CD14-positive monocyte (primary cell): ENCODE measurements around the gene CDC42EP2. TPM values are rescaled to one million over a fixed set of nuclear protein-coding genes. Genes with fewer than 3 reads are reported as not detected.

Experiments
- DNase-seq, 3 donors: peaks; one replicate each; pipeline ENCODE4 v3.0.0-alpha.2; 2011 to 2022
- H2AFZ ChIP-seq: 2 replicates; pipeline ENCODE4 v1.6.0; 2012; ENCODE audit warnings: mild to moderate bottlenecking, low read depth, low read length, inconsistent platforms; ENCODE audit not compliant: insufficient read depth, poor library complexity, severe bottlenecking
- H3K27ac ChIP-seq, 2 donors: 1 replicate in 1 of 2; 2 replicates in 1 of 2; pipeline ENCODE4 v1.5.1; 2012 to 2013; ENCODE audit warnings: low read length in 2 of 2, control low read depth in 1 of 2, inconsistent platforms in 1 of 2, low read depth in 1 of 2, mild to moderate bottlenecking in 1 of 2
- H3K27me3 ChIP-seq, 2 donors: one replicate each; pipeline versions ENCODE4 v1.6.0 to v1.6.1; 2011 to 2013; ENCODE audit warnings: low read length in 2 of 2; ENCODE audit not compliant: control insufficient read depth in 2 of 2, insufficient read depth in 2 of 2
- H3K36me3 ChIP-seq, 2 donors: replicated peaks in 1 of 2; 1 replicate in 1 of 2; 2 replicates in 1 of 2; pipeline versions ENCODE4 v1.5.1 to v1.6.1; 2012 to 2013; ENCODE audit warnings: low read length in 2 of 2, control low read depth in 1 of 2, inconsistent platforms in 1 of 2, mild to moderate bottlenecking in 1 of 2; ENCODE audit not compliant: insufficient read depth in 2 of 2, control insufficient read depth in 1 of 2
- H3K4me1 ChIP-seq, 2 donors: 1 replicate in 1 of 2; 2 replicates in 1 of 2; pipeline versions ENCODE4 v1.5.1 to v1.6.1; 2012 to 2013; ENCODE audit warnings: low read length in 2 of 2, control low read depth in 1 of 2, inconsistent platforms in 1 of 2, mild to moderate bottlenecking in 1 of 2, moderate library complexity in 1 of 2; ENCODE audit not compliant: insufficient read depth in 2 of 2, control insufficient read depth in 1 of 2
- H3K4me2 ChIP-seq: replicated peaks from 2 replicates; pipeline ENCODE3; 2012; ENCODE audit warnings: low read length, moderate library complexity, mild to moderate bottlenecking; ENCODE audit not compliant: poor library complexity, severe bottlenecking; ENCODE audit errors: extremely low read depth
- H3K4me3 ChIP-seq, 3 experiments: fragments of 200-600 bp in 1 of 3; sonication (generic) in 1 of 3; replicated peaks in 1 of 3; 1 replicate in 2 of 3; 2 replicates in 1 of 3; pipeline ENCODE4 v1.5.1; 2011 to 2013; ENCODE audit warnings: low read length in 3 of 3, mild to moderate bottlenecking in 3 of 3, control low read depth in 2 of 3, low read depth in 2 of 3, inconsistent platforms in 1 of 3, moderate library complexity in 1 of 3
- H3K79me2 ChIP-seq: 2 replicates; pipeline ENCODE4 v1.6.0; 2012; ENCODE audit warnings: mild to moderate bottlenecking, control low read depth, inconsistent platforms, low read length, moderate library complexity; ENCODE audit not compliant: insufficient read depth
- H3K9ac ChIP-seq: 2 replicates; pipeline ENCODE4 v1.6.0; 2017; ENCODE audit warnings: low read length, mild to moderate bottlenecking; ENCODE audit not compliant: insufficient read depth, poor library complexity, severe bottlenecking
- H3K9me3 ChIP-seq, 2 donors: replicated peaks in 1 of 2; 1 replicate in 1 of 2; 2 replicates in 1 of 2; pipeline versions ENCODE4 v1.5.1 to v1.6.1; 2012 to 2013; ENCODE audit warnings: low read length in 2 of 2, control low read depth in 1 of 2; ENCODE audit not compliant: control insufficient read depth in 1 of 2, insufficient read depth in 1 of 2
- H4K20me1 ChIP-seq: 2 replicates; pipeline ENCODE4 v1.6.0; 2012; ENCODE audit warnings: mild to moderate bottlenecking, low read length, control low read depth, moderate library complexity; ENCODE audit not compliant: insufficient read depth
- H3K27ac Mint-ChIP-seq, 7 donors: one replicate each; pipeline ENCODE4 v1.8.0; 2020; ENCODE audit warnings: mild to moderate bottlenecking in 7 of 7, mixed read lengths in 7 of 7, moderate library complexity in 6 of 7, inconsistent platforms in 2 of 7
- H3K27me3 Mint-ChIP-seq, 3 donors: one replicate each; pipeline ENCODE4 v1.8.0; 2021 to 2022; ENCODE audit warnings: low read depth in 3 of 3, mild to moderate bottlenecking in 3 of 3, mixed read lengths in 3 of 3, moderate library complexity in 3 of 3, inconsistent platforms in 1 of 3
- H3K36me3 Mint-ChIP-seq, 2 donors: one replicate each; pipeline ENCODE4 v1.8.0; 2020; ENCODE audit warnings: mixed read lengths in 2 of 2, inconsistent platforms in 1 of 2, mild to moderate bottlenecking in 1 of 2
- H3K4me1 Mint-ChIP-seq: one replicate; pipeline ENCODE4 v1.8.0; 2020; ENCODE audit warnings: mild to moderate bottlenecking, mixed read lengths
- H3K4me3 Mint-ChIP-seq, 2 donors: one replicate each; pipeline ENCODE4 v1.8.0; 2020; ENCODE audit warnings: mild to moderate bottlenecking in 2 of 2, mixed read lengths in 2 of 2, moderate library complexity in 1 of 2
- H3K9me3 Mint-ChIP-seq, 7 donors: one replicate each; pipeline ENCODE4 v1.8.0; 2020 to 2022; ENCODE audit warnings: mixed read lengths in 7 of 7, mild to moderate bottlenecking in 6 of 7, moderate library complexity in 6 of 7, inconsistent platforms in 2 of 7
- CTCF ChIP-seq: fragments of 200-600 bp; IDR thresholded peaks from one replicate; pipeline ENCODE4 v1.8.0; 2022; ENCODE audit warnings: antibody characterized with exemption, mild to moderate bottlenecking
- WGBS: methylation state at CpG from one replicate; pipeline ENCODE4 v1.1.5; 2013; ENCODE audit warnings: missing lambda C conversion rate; ENCODE audit not compliant: insufficient coverage; 5-methylcytosine and 5-hydroxymethylcytosine counted together
- intact Hi-C, 2 donors: fragments of 100-400 bp; cut with micrococcal nuclease; formaldehyde crosslinking; loops; one replicate each; pipeline versions ENCODE4 v1.15.0 to v1.15.1; 2023
- polyA plus RNA-seq, 3 donors: library from polyadenylated mRNA; depleted of rRNA in 1 of 3; unstranded in 2 of 3; stranded (reverse) in 1 of 3; fragments of 300-500 nt in 2 of 3; fragments of >200 nt in 1 of 3; fragmentation: Illumina TruSeq in 2 of 3; gene quantifications; 1 replicate in 2 of 3; 2 replicates in 1 of 3; pipeline ENCODE4 v1.2.3, GENCODE V29; 2012 to 2021

Gene CDC42EP2
- polyA plus RNA-seq, 3 donors, result 5.4 to 15.6 (median 10.1) TPM

- peaks cover 4 to 8% of the 10 kb centered on the region in 2 donors for H3K36me3 Mint-ChIP-seq
- H3K27ac ChIP-seq, result no peak overlapping the region
- H3K79me2 ChIP-seq, result peaks cover 2% of the 10 kb centered on the region
- H3K9me3 ChIP-seq, result no peaks in the 10 kb centered on the region
- 85% methylated on average over 2 of the region's 5 CpGs for WGBS
- peaks cover 2 to 11% of the 10 kb centered on the region in 2 donors for H3K27me3 ChIP-seq
- H3K9me3 Mint-ChIP-seq, result peaks cover 0 to 2% (median 0%) of the 10 kb centered on the region in 7 donors
- H3K4me1 Mint-ChIP-seq, result peaks cover 55% of the 10 kb centered on the region
- H3K36me3 ChIP-seq, result no peaks in the 10 kb centered on the region
- no peak overlapping the region for H3K9ac ChIP-seq
- peak overlapping the region; percentile 37 to 71 for H3K4me3 Mint-ChIP-seq
- H2AFZ ChIP-seq, result no peak overlapping the region
- H3K27ac Mint-ChIP-seq, result peak overlapping the region in 4 of 7 donors; percentile 20 to 53 (median 40)
- H3K4me2 ChIP-seq, result no peak overlapping the region
- no peak overlapping the region for H3K4me3 ChIP-seq
- H3K27me3 Mint-ChIP-seq, result peaks cover 14 to 35% (median 30%) of the 10 kb centered on the region in 3 donors
- H3K4me1 ChIP-seq, result peaks cover 41 to 79% of the 10 kb centered on the region in 2 donors
- intact Hi-C loops, result loop anchor here in 1 of 2 donors (10.0 kb wide), 1 partner anchor 106 kb away; no protein-coding TSS in a partner anchor
- peak; percentile 39 to 75 (median 44) for DNase-seq
- no peak for TF ChIP-seq CTCF
- peaks cover 13% of the 10 kb centered on the region for H4K20me1 ChIP-seq
Observed at GRCh38 chr11:65311170-65311678, 3.4 kb upstream of the CDC42EP2 start.

GRCh38 chr11:65315204-65315865 is 669 bp downstream of the CDC42EP2 start:
- H3K27ac ChIP-seq, result peak overlapping the region; percentile 40 to 72
- peaks cover 7% of the 10 kb centered on the region for H3K79me2 ChIP-seq
- peak overlapping the region; percentile 78 for H2AFZ ChIP-seq

More at GRCh38 chr11:65315204-65315865, 669 bp downstream of the CDC42EP2 start:
- peaks cover 0 to 3% (median 0%) of the 10 kb centered on the region in 7 donors for H3K9me3 Mint-ChIP-seq
- Histone ChIP-seq H3K4me3 (peak overlapping the region; percentile 82 to 98 (median 97)), H4K20me1 (peaks cover 54% of the 10 kb centered on the region), H3K27me3 (peaks cover 2 to 11% of the 10 kb centered on the region in 2 donors), H3K36me3 (peaks cover 0 to under 1% of the 10 kb centered on the region in 2 donors), H3K4me1 (peaks cover 37 to 69% of the 10 kb centered on the region in 2 donors), H3K9me3 (no peaks in the 10 kb centered on the region), H3K9ac (peak overlapping the region; percentile 70), H3K4me2 (peak overlapping the region; percentile 89)
- WGBS, result under 1% methylated on average over 55 of the region's 59 CpGs
- intact Hi-C loops, result loop anchor here (1.0 to 10.0 kb wide), 4 partner anchors 25 to 111 kb away; no protein-coding TSS in a partner anchor
- peak overlapping the region; percentile 86 to 90 for H3K4me3 Mint-ChIP-seq
- peaks cover 47% of the 10 kb centered on the region for H3K4me1 Mint-ChIP-seq
- peak; percentile 100 for TF ChIP-seq CTCF
- H3K27me3 Mint-ChIP-seq, result peaks cover 16 to 32% (median 26%) of the 10 kb centered on the region in 3 donors
- H3K36me3 Mint-ChIP-seq, result peaks cover 2 to 5% of the 10 kb centered on the region in 2 donors
- peak overlapping the region in 6 of 7 donors; percentile 53 to 89 (median 72) for H3K27ac Mint-ChIP-seq
- DNase-seq, result peak; percentile 55 to 72 (median 62)
